ENCODE data around the gene PAQR6.

The PAQR6 gene

GRCh38 chr1:156248323-156248683 is 447 bp upstream of the PAQR6 start:
- no peak overlapping the region for H3K27ac Mint-ChIP-seq
- H3K9me3 Mint-ChIP-seq, result no peaks in the 10 kb centered on the region
- H3K36me3 Mint-ChIP-seq (ENCODE audit: low read depth), result peaks cover 25% of the 10 kb centered on the region
- no peaks in the 10 kb centered on the region for H3K27me3 Mint-ChIP-seq
- H3K4me1 Mint-ChIP-seq (ENCODE audit: low read depth), result peaks cover 20% of the 10 kb centered on the region
- no peak overlapping the region for H3K4me3 Mint-ChIP-seq

GRCh38 chr1:156246781-156247459 is 936 bp downstream of the PAQR6 start:
- Mint-ChIP-seq H3K9me3 (no peaks in the 10 kb centered on the region), H3K4me3 (no peak overlapping the region), H3K27ac (no peak overlapping the region), H3K36me3 (ENCODE audit: low read depth) (peaks cover 11% of the 10 kb centered on the region), H3K27me3 (no peaks in the 10 kb centered on the region), H3K4me1 (ENCODE audit: low read depth) (peaks cover 20% of the 10 kb centered on the region)

- Mint-ChIP-seq H3K4me3 (peak overlapping the region; percentile 19), H3K9me3 (no peaks in the 10 kb centered on the region), H3K36me3 (ENCODE audit: low read depth) (peaks cover 11% of the 10 kb centered on the region), H3K27me3 (no peaks in the 10 kb centered on the region), H3K4me1 (ENCODE audit: low read depth) (peaks cover 20% of the 10 kb centered on the region), H3K27ac (peak overlapping the region; percentile 6)
Measured at GRCh38 chr1:156246241-156246780, 1.5 kb downstream of the PAQR6 start.

GRCh38 chr1:156245451-156246232 is 2.2 kb downstream of the PAQR6 start:
- H3K9me3 Mint-ChIP-seq, result no peaks in the 10 kb centered on the region
- H3K27me3 Mint-ChIP-seq, result no peaks in the 10 kb centered on the region
- H3K27ac Mint-ChIP-seq, result peak overlapping the region; percentile 74
- peak overlapping the region; percentile 75 for H3K4me3 Mint-ChIP-seq
- peaks cover 15% of the 10 kb centered on the region for H3K36me3 Mint-ChIP-seq (ENCODE audit: low read depth)
- peaks cover 20% of the 10 kb centered on the region for H3K4me1 Mint-ChIP-seq (ENCODE audit: low read depth)

GRCh38 chr1:156244712-156245111 is 3.1 kb downstream of the PAQR6 start:
- Mint-ChIP-seq H3K4me3 (no peak overlapping the region), H3K27ac (peak overlapping the region; percentile 74), H3K36me3 (ENCODE audit: low read depth) (peaks cover 14% of the 10 kb centered on the region), H3K4me1 (ENCODE audit: low read depth) (peaks cover 20% of the 10 kb centered on the region), H3K9me3 (no peaks in the 10 kb centered on the region), H3K27me3 (no peaks in the 10 kb centered on the region)

GRCh38 chr1:156244126-156244525 is 3.7 kb downstream of the PAQR6 start:
- Mint-ChIP-seq H3K4me3 (no peak overlapping the region), H3K27me3 (no peaks in the 10 kb centered on the region), H3K36me3 (ENCODE audit: low read depth) (peaks cover 17% of the 10 kb centered on the region), H3K9me3 (no peaks in the 10 kb centered on the region), H3K4me1 (ENCODE audit: low read depth) (peaks cover 20% of the 10 kb centered on the region), H3K27ac (no peak overlapping the region)

- H3K36me3 Mint-ChIP-seq (ENCODE audit: low read depth), result peaks cover 29% of the 10 kb centered on the region
- H3K9me3 Mint-ChIP-seq, result no peaks in the 10 kb centered on the region
- H3K27ac Mint-ChIP-seq, result no peak overlapping the region
- H3K4me3 Mint-ChIP-seq, result no peak overlapping the region
- H3K27me3 Mint-ChIP-seq, result no peaks in the 10 kb centered on the region
- H3K4me1 Mint-ChIP-seq (ENCODE audit: low read depth), result peaks cover 31% of the 10 kb centered on the region
Measured at GRCh38 chr1:156242738-156243137, 5.1 kb downstream of the PAQR6 start.

- Mint-ChIP-seq H3K27me3 (no peaks in the 10 kb centered on the region), H3K4me3 (no peak within 1 kb of the TSS), H3K27ac (peak within 1 kb of the TSS; percentile 36), H3K36me3 (ENCODE audit: low read depth) (peaks cover 37% of the 10 kb centered on the region), H3K4me1 (ENCODE audit: low read depth) (peaks cover 33% of the 10 kb centered on the region), H3K9me3 (no peaks in the 10 kb centered on the region)
Measured at GRCh38 chr1:156241926-156242325, 5.9 kb downstream of the PAQR6 start, which contains the start of gene BGLAP. Gene BGLAP (plus strand): TSS chr1:156242184. CDS start chr1:156242232, 48 bp downstream.

- H3K4me3 Mint-ChIP-seq, result no peak overlapping the region
- H3K4me1 Mint-ChIP-seq (ENCODE audit: low read depth), result peaks cover 33% of the 10 kb centered on the region
- no peaks in the 10 kb centered on the region for H3K27me3 Mint-ChIP-seq
- peaks cover 42% of the 10 kb centered on the region for H3K36me3 Mint-ChIP-seq (ENCODE audit: low read depth)
- no peaks in the 10 kb centered on the region for H3K9me3 Mint-ChIP-seq
- H3K27ac Mint-ChIP-seq, result peak overlapping the region; percentile 15
Measured at GRCh38 chr1:156241311-156241811, 6.5 kb downstream of the PAQR6 start.

GRCh38 chr1:156238248-156238647 is 9.6 kb downstream of the PAQR6 start:
- H3K27ac Mint-ChIP-seq, result peak overlapping the region; percentile 79

GRCh38 chr1:156236164-156236563 is 11.7 kb downstream of the PAQR6 start:
- Mint-ChIP-seq H3K36me3 (ENCODE audit: low read depth) (peaks cover 57% of the 10 kb centered on the region), H3K4me1 (ENCODE audit: low read depth) (peaks cover 13% of the 10 kb centered on the region), H3K27me3 (no peaks in the 10 kb centered on the region), H3K4me3 (no peak overlapping the region), H3K9me3 (no peaks in the 10 kb centered on the region), H3K27ac (no peak overlapping the region)

More at GRCh38 chr1:156238248-156238647, 9.6 kb downstream of the PAQR6 start:
- Mint-ChIP-seq H3K4me1 (ENCODE audit: low read depth) (peaks cover 13% of the 10 kb centered on the region), H3K36me3 (ENCODE audit: low read depth) (peaks cover 57% of the 10 kb centered on the region), H3K4me3 (no peak overlapping the region), H3K9me3 (no peaks in the 10 kb centered on the region), H3K27me3 (no peaks in the 10 kb centered on the region)

- peaks cover 52% of the 10 kb centered on the region for H3K36me3 Mint-ChIP-seq (ENCODE audit: low read depth)
- no peak overlapping the region for H3K27ac Mint-ChIP-seq
- H3K4me3 Mint-ChIP-seq, result no peak overlapping the region
- H3K4me1 Mint-ChIP-seq (ENCODE audit: low read depth), result peaks cover 16% of the 10 kb centered on the region
- H3K9me3 Mint-ChIP-seq, result no peaks in the 10 kb centered on the region
- H3K27me3 Mint-ChIP-seq, result no peaks in the 10 kb centered on the region
Measured at GRCh38 chr1:156233426-156234127, 14.3 kb downstream of the PAQR6 start.

- peaks cover 46% of the 10 kb centered on the region for H3K36me3 Mint-ChIP-seq (ENCODE audit: low read depth)
Measured at GRCh38 chr1:156232201-156232894, 15.5 kb downstream of the PAQR6 start.

GRCh38 chr1:156230473-156230837 is 17.4 kb downstream of the PAQR6 start:
- Mint-ChIP-seq H3K36me3 (ENCODE audit: low read depth) (peaks cover 42% of the 10 kb centered on the region), H3K4me1 (ENCODE audit: low read depth) (peaks cover 25% of the 10 kb centered on the region), H3K4me3 (no peak overlapping the region), H3K27ac (no peak overlapping the region), H3K27me3 (no peaks in the 10 kb centered on the region), H3K9me3 (no peaks in the 10 kb centered on the region)

More at GRCh38 chr1:156232201-156232894, 15.5 kb downstream of the PAQR6 start:
- Mint-ChIP-seq H3K4me1 (ENCODE audit: low read depth) (peaks cover 11% of the 10 kb centered on the region), H3K27me3 (no peaks in the 10 kb centered on the region), H3K27ac (no peak overlapping the region), H3K9me3 (no peaks in the 10 kb centered on the region), H3K4me3 (no peak overlapping the region)

Data from stimulated activated naive CD8-positive, alpha-beta T cell treated with anti-CD3 and anti-CD28 coated beads, Interleukin-15, Interleukin-2, amounts not matched to agents 100 ng/mL and 50 ng/mL, for 24 hours (primary cell).